Kidney (tissue), 14 donors: Measurements from ENCODE around the gene DIS3L2. TPM values are rescaled to one million over a fixed set of nuclear protein-coding genes. Genes with fewer than 3 reads are reported as not detected.
"Not testable (repeated sequence)": the region's sequence is repeated elsewhere in the genome, so short reads cannot be mapped to it uniquely, and the experiment has no call there.

ENCODE experiments used
- DNase-seq, 5 donors: peaks; one replicate each; pipeline ENCODE4 v3.0.0-alpha.2; 2013 to 2020
- FAIRE-seq: peaks from 2 replicates; lab custom pipeline; 2012; peaks lifted over from hg19 to GRCh38; lab: Jason Lieb, UNC
- H3K27ac ChIP-seq, 2 donors: one replicate each; pipeline ENCODE4 v1.7.0; 2013; ENCODE audit warnings: low read depth in 2 of 2, low read length in 2 of 2, inconsistent platforms in 1 of 2
- H3K27me3 ChIP-seq: one replicate; pipeline ENCODE4 v1.7.1; 2013; ENCODE audit warnings: low read length, inconsistent platforms; ENCODE audit not compliant: control insufficient read depth, insufficient read depth
- H3K36me3 ChIP-seq, 3 donors: one replicate each; pipeline versions ENCODE4 v1.7.0 to v1.7.1; 2013; ENCODE audit warnings: low read length in 3 of 3, control low read depth in 1 of 3, inconsistent platforms in 1 of 3; ENCODE audit not compliant: insufficient read depth in 3 of 3, control insufficient read depth in 2 of 3
- H3K4me1 ChIP-seq, 3 donors: one replicate each; pipeline versions ENCODE4 v1.7.0 to v1.7.1; 2013; ENCODE audit warnings: low read length in 3 of 3, inconsistent platforms in 1 of 3, low read depth in 1 of 3; ENCODE audit not compliant: control insufficient read depth in 2 of 3, insufficient read depth in 2 of 3
- H3K4me3 ChIP-seq, 3 donors: one replicate each; pipeline versions ENCODE4 v1.7.0 to v1.8.1; 2013; ENCODE audit warnings: low read length in 3 of 3, control low read depth in 1 of 3, inconsistent platforms in 1 of 3
- H3K9ac ChIP-seq, 3 donors: one replicate each; pipeline versions ENCODE4 v1.7.0 to v1.7.1; 2013; ENCODE audit warnings: low read length in 3 of 3, control low read depth in 1 of 3, inconsistent platforms in 1 of 3
- H3K9me3 ChIP-seq, 3 donors: one replicate each; pipeline versions ENCODE4 v1.7.0 to v1.7.1; 2013; ENCODE audit warnings: low read length in 3 of 3, control low read depth in 1 of 3, inconsistent platforms in 1 of 3; ENCODE audit not compliant: control insufficient read depth in 2 of 3, insufficient read depth in 1 of 3
- CTCF ChIP-seq: IDR thresholded peaks from 3 replicates; pipeline ENCODE4 v1.5.1; 2012; ENCODE audit warnings: mild to moderate bottlenecking, moderate library complexity, borderline replicate concordance; ENCODE audit not compliant: insufficient read depth; ENCODE audit errors: extremely low read depth
- intact Hi-C: fragments of 100-400 bp; cut with DNase I; formaldehyde crosslinking; loops from one replicate; pipeline ENCODE4 v1.11.1; 2022
- polyA plus RNA-seq: library from polyadenylated mRNA; stranded (reverse); fragments of 350-450 nt; fragmentation: Illumina TruSeq; extraction: RNeasy Lipid Tissue Mini Kit (QIAGEN cat#74804); gene quantifications from one replicate; pipeline ENCODE4 v1.2.3, GENCODE V29; 2014; ENCODE audit warnings: low read depth, low replicate concordance; ENCODE audit not compliant: insufficient read depth
- total RNA-seq: library from RNA; stranded (reverse); fragmentation: NEBNext Ultra II Directional; extraction: Animal tissue kit (Norgen Biotek cat#: 25700); gene quantifications from one replicate; pipeline ENCODE4 v1.2.1, GENCODE V29; 2021
- donor health status: control.
- donor health status: control.
- donor health status: control.
- donor health status: control.
- donor health status: control.
- donor health status: DM: yes; HTN: yes; CAD: no.
- donor health status: Normal renal cell carcinoma (clear cell type).

DIS3L2 gene
- total and polyA plus RNA-seq, 2 donors from 2014 or later, result 12.3 to 47.7 TPM

- Histone ChIP-seq H3K9ac (no peak overlapping the region), H3K36me3 (no peaks in the 10 kb centered on the region), H3K27me3 (no peaks in the 10 kb centered on the region), H3K4me3 (no peak overlapping the region), H3K27ac (no peak overlapping the region), H3K4me1 (no peaks in the 10 kb centered on the region), H3K9me3 (no peaks in the 10 kb centered on the region)
- no peak for DNase-seq
- intact Hi-C loops, result no loop called here
- no peak for TF ChIP-seq CTCF
- FAIRE-seq, result no peak
These were observed 150.0 kb downstream of the DIS3L2 start for GRCh38 chr2:232111551-232111950.

- H3K27me3 ChIP-seq, result no peaks in the 10 kb centered on the region
- H3K4me3 ChIP-seq, result no peak overlapping the region
- no peak for DNase-seq
- H3K36me3 ChIP-seq, result no peaks in the 10 kb centered on the region
- H3K27ac ChIP-seq, result no peak overlapping the region
- no peak for FAIRE-seq
- no peak for TF ChIP-seq CTCF
- H3K9me3 ChIP-seq, result no peaks in the 10 kb centered on the region
- H3K9ac ChIP-seq, result no peak overlapping the region
- no peaks in the 10 kb centered on the region for H3K4me1 ChIP-seq
- intact Hi-C loops, result no loop called here
These were observed 152.3 kb downstream of the DIS3L2 start for GRCh38 chr2:232113821-232114220.

GRCh38 chr2:232115728-232116361, 154.3 kb downstream of the DIS3L2 start:
- H3K27ac ChIP-seq, intact Hi-C loops, H3K9ac ChIP-seq, H3K9me3 ChIP-seq, FAIRE-seq, H3K4me1 ChIP-seq, H3K4me3 ChIP-seq, H3K36me3 ChIP-seq, H3K27me3 ChIP-seq, DNase-seq: not testable (repeated sequence)

GRCh38 chr2:232116852-232117251, 155.3 kb downstream of the DIS3L2 start:
- Histone ChIP-seq H3K9me3 (no peaks in the 10 kb centered on the region), H3K27ac (no peak overlapping the region), H3K36me3 (peaks cover 0 to 6% (median 0%) of the 10 kb centered on the region in 3 donors), H3K4me3 (no peak overlapping the region), H3K27me3 (no peaks in the 10 kb centered on the region), H3K9ac (no peak overlapping the region), H3K4me1 (no peaks in the 10 kb centered on the region)
- DNase-seq (no peak), FAIRE-seq (no peak)
- intact Hi-C loops, result no loop called here
- no peak for TF ChIP-seq CTCF
